Testis (tissue), 3 donors: ENCODE results near the gene SLC27A6. TPM values are rescaled to one million over a fixed set of nuclear protein-coding genes. Genes with fewer than 3 reads are reported as not detected.

ENCODE experiments used
- DNase-seq: peaks from one replicate; pipeline ENCODE4 v3.0.0-alpha.2; 2019
- H3K27ac ChIP-seq, 2 donors: fragments of 200-600 bp; sonication (generic); one replicate each; pipeline ENCODE4 v1.5.1; 2019
- H3K27me3 ChIP-seq: fragments of 200-600 bp; sonication (generic); one replicate; pipeline ENCODE4 v1.5.1; 2019
- H3K36me3 ChIP-seq: fragments of 200-600 bp; sonication (generic); one replicate; pipeline ENCODE4 v1.5.1; 2017; ENCODE audit warnings: low read depth; ENCODE audit errors: missing control alignments
- H3K4me1 ChIP-seq: fragments of 200-600 bp; sonication (generic); one replicate; pipeline ENCODE4 v1.5.1; 2019
- H3K4me3 ChIP-seq, 2 donors: fragments of 200-600 bp; sonication (generic); one replicate each; pipeline ENCODE4 v1.5.1; 2017 to 2019
- H3K9me3 ChIP-seq: fragments of 200-600 bp; sonication (generic); one replicate; pipeline ENCODE4 v1.5.1; 2017
- POLR2A ChIP-seq: fragments of 450-650 bp; IDR thresholded peaks from one replicate; pipeline ENCODE4 v1.6.1; 2017; ENCODE audit warnings: antibody characterized with exemption, mild to moderate bottlenecking, moderate library complexity
- WGBS, 2 donors: methylation state at CpG; one replicate each; pipeline ENCODE4 v1.1.5; 2018; 5-methylcytosine and 5-hydroxymethylcytosine counted together
- intact Hi-C: fragments of 100-400 bp; cut with DNase I; formaldehyde crosslinking; loops from one replicate; pipeline ENCODE4 v1.15.1; 2023; ENCODE audit warnings: low total_unique reads
- polyA plus RNA-seq: library from polyadenylated mRNA; stranded (reverse); fragments of 350-450 nt; fragmentation: Illumina TruSeq; extraction: RNeasy Lipid Tissue Mini Kit (QIAGEN cat#74804); gene quantifications from one replicate; pipeline ENCODE4 v1.2.3, GENCODE V29; 2014; ENCODE audit warnings: low read depth, low replicate concordance; ENCODE audit not compliant: insufficient read depth
- total RNA-seq, 2 donors: library from RNA; depleted of rRNA; stranded (reverse); fragments of >200 nt; gene quantifications; one replicate each; pipeline ENCODE4 v1.2.3, GENCODE V29; 2016
- TF ChIP-seq, protein P1 (sequence below), 3 experiments: fragments of 450-650 bp in 2 of 3; fragments of 200-600 bp in 1 of 3; sonication (generic) in 1 of 3; IDR thresholded peaks; one replicate each; pipeline ENCODE4 v1.5.1; 2016 to 2019; ENCODE audit warnings: antibody characterized with exemption in 3 of 3, mild to moderate bottlenecking in 2 of 3, moderate library complexity in 1 of 3

SLC27A6 gene
- total and polyA plus RNA-seq, 3 donors from 2014 or later = 6.1 to 36.4 (median 30.0) TPM

DNA sequence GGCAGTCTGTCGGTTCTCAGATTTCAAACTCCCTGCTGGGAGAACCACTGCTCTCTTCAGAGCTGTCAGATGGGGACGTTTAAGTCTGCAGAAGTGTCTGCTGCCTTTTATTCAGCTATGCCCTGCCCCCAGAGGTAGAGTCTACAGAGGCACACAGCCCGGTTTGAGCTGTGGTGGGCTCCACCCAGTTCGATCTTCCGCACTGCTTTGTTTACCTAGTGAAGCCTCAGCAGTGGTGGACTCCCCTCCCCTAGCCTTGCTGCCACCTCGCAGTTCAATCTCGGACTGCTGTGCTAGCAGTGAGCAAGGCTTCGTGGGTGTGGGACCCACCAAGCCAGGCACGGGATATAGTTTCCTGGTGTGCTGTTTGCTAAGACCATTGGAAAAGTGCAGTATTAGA, 8.0 kb downstream of the SLC27A6 start:
- Histone ChIP-seq H3K9me3 (no peaks in the 10 kb centered on the region), H3K36me3 (no peaks in the 10 kb centered on the region), H3K27me3 (no peaks in the 10 kb centered on the region), H3K4me1 (no peaks in the 10 kb centered on the region), H3K4me3 (no peak overlapping the region), H3K27ac (no peak overlapping the region)
- intact Hi-C loops = no loop called here
- TF ChIP-seq, protein P1, sequence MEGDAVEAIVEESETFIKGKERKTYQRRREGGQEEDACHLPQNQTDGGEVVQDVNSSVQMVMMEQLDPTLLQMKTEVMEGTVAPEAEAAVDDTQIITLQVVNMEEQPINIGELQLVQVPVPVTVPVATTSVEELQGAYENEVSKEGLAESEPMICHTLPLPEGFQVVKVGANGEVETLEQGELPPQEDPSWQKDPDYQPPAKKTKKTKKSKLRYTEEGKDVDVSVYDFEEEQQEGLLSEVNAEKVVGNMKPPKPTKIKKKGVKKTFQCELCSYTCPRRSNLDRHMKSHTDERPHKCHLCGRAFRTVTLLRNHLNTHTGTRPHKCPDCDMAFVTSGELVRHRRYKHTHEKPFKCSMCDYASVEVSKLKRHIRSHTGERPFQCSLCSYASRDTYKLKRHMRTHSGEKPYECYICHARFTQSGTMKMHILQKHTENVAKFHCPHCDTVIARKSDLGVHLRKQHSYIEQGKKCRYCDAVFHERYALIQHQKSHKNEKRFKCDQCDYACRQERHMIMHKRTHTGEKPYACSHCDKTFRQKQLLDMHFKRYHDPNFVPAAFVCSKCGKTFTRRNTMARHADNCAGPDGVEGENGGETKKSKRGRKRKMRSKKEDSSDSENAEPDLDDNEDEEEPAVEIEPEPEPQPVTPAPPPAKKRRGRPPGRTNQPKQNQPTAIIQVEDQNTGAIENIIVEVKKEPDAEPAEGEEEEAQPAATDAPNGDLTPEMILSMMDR (IDR thresholded peaks at IDR 0.05) = no peak
- no peak for TF ChIP-seq POLR2A
- no peak for DNase-seq
- 83 to 92% methylated on average over 8 to 9 of the region's 9 CpGs for WGBS, 2 donors

GRCh38 chr5:128974567-128974966, 9.3 kb downstream of the SLC27A6 start:
- Histone ChIP-seq H3K9me3 (no peaks in the 10 kb centered on the region), H3K27ac (no peak overlapping the region), H3K36me3 (no peaks in the 10 kb centered on the region), H3K4me1 (no peaks in the 10 kb centered on the region), H3K4me3 (no peak overlapping the region), H3K27me3 (no peaks in the 10 kb centered on the region)
- TF ChIP-seq, protein P1 (IDR thresholded peaks at IDR 0.05) = no peak
- TF ChIP-seq POLR2A = no peak
- 68 to 86% methylated on average over 1 of the region's 1 CpG for WGBS, 2 donors
- intact Hi-C loops = no loop called here
- DNase-seq = no peak

DNA sequence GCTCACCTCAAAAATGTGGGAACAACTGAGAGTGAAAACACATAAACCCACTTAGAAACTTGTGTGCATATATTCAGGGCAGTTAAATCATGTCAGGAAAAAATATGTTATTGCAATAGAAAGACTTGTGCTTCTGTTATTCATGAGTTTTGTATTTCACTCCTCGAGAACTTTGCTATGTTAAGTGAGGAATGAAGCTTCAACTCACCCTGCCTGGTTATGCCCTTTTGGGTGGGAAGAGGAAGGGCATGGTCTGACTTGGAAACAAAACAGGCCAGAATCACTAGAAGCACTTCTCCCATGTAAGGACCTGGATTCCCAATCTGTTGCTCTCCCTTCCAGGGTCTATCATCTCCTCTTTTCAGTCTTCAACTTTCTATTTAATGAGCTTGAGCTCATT, 14.5 kb downstream of the SLC27A6 start:
- Histone ChIP-seq H3K36me3 (no peaks in the 10 kb centered on the region), H3K9me3 (no peaks in the 10 kb centered on the region), H3K27ac (no peak overlapping the region), H3K4me1 (no peaks in the 10 kb centered on the region), H3K27me3 (no peaks in the 10 kb centered on the region), H3K4me3 (no peak overlapping the region)
- DNase-seq = no peak
- 65 to 77% methylated on average over 1 of the region's 1 CpG for WGBS, 2 donors
- intact Hi-C loops = no loop called here
- no peak for TF ChIP-seq POLR2A
- TF ChIP-seq, protein P1 (IDR thresholded peaks at IDR 0.05) = no peak

- TF ChIP-seq, protein P1 (IDR thresholded peaks at IDR 0.05) = no peak
- no peak for TF ChIP-seq POLR2A
- intact Hi-C loops = no loop called here
- Histone ChIP-seq H3K27ac (no peak overlapping the region), H3K4me3 (no peak overlapping the region), H3K9me3 (no peaks in the 10 kb centered on the region), H3K27me3 (no peaks in the 10 kb centered on the region), H3K4me1 (no peaks in the 10 kb centered on the region), H3K36me3 (no peaks in the 10 kb centered on the region)
- 84 to 89% methylated on average over 3 of the region's 3 CpGs for WGBS, 2 donors
- no peak for DNase-seq
These were observed 15.6 kb downstream of the SLC27A6 start for GRCh38 chr5:128980917-128981316.

GRCh38 chr5:128984480-128984879, 19.2 kb downstream of the SLC27A6 start:
- no peaks in the 10 kb centered on the region for H3K36me3 ChIP-seq
- H3K27me3 ChIP-seq = no peaks in the 10 kb centered on the region
- intact Hi-C loops = no loop called here
- no peaks in the 10 kb centered on the region for H3K4me1 ChIP-seq
- TF ChIP-seq, protein P1 (IDR thresholded peaks at IDR 0.05) = no peak
- TF ChIP-seq POLR2A = no peak
- H3K4me3 ChIP-seq = no peak overlapping the region
- H3K27ac ChIP-seq = no peak overlapping the region
- no peaks in the 10 kb centered on the region for H3K9me3 ChIP-seq
- DNase-seq = no peak
- 64 to 77% methylated on average over 1 of the region's 1 CpG for WGBS, 2 donors
